ENCODE measurements around the gene IL21R.

Gene IL21R

DNA sequence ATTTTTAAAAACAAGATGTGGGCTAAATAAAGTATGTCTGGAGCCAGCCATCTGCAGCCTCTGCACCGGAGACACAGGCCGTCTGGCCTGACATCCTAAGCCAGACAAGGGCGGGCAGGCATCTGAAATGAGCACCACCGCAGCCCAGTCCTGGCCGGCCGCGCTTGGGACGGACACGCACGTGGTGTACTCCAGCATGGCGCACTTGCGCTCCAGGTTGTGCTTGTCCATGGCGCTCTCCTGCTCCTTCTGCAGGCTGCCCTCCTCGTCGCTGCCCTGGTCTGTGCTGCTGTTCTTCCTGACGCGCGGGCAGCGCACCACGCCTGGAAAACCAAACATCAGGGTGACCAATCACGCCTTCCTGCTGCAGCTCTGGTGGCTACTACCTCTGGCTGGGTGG is 87.4 kb downstream of the IL21R start:
- DNase-seq (ENCODE audit: low spot score) = no peak

DNA sequence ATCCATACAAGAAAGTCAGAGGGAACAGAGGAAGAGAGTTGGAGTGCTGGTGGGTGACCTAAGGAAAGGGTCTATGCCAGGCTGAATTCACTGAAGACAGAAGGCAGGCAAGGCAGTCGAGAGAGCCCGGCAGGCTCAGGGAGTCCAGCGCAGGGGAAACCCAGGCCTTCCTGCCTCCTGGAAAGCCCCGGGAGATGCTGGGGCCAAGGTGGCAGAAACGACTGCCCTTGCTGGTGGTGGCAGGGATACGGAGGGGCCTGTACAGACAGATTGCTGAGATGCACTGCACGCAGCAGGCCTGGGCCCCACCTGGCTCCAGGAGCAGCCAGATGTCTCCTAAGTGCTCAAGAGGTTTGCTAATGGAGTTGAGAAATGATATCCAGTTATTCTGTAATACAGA is 87.9 kb downstream of the IL21R start:
- DNase-seq (ENCODE audit: low spot score) = no peak

DNA sequence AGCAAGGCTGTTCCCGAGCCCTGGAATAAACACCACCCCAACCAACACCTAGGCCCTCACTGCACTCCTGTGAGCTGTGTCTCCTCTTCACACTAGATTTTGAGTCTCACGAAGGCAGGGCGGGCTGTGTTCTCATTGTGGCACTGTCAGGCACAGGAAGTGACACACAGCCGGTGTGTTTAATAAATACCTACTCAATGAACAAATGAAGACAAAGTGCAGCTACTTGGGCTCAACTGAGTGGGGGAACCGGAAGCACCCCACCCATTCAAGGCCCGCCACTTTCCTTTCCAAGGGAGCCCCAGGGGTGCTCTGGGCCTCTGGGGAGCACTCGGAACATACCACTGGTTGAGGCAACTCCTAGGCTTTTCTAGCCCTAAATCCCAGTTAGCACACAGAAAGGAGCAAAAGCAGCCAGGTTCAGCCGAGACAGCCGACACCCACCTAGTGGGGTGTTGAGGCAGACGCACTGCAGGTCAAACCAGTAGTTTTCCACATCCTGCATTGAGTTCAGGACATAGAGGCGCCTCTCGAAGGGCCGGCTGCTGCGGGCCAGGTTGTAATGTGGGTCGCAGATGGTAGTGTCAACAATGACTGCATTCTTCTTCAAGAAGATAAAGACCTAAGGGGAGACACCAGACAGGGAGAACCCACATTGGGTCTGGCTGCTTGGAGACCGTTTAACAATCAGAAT is 90.1 kb downstream of the IL21R start:
- DNase-seq (ENCODE audit: low spot score) = no peak

DNA sequence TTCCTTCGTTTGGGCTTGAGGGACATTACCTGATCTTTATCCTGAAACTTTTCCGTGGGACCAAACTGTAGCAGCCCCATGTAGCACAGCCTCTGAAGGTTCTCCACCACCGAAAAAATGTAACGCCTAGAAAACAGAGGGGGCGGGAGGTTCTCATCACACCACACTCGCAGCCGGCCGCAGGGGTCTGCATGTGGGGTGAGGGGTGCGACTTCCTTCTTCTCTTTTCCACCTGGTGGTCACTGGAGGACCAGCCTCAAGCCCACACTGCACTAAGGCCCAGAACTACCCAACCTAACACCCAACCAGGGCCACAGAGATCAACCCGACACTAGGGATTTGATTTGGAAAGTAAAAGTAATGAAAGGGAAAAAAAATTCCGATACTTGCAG is 90.6 kb downstream of the IL21R start:
- no peak for DNase-seq (ENCODE audit: low spot score)

DNA sequence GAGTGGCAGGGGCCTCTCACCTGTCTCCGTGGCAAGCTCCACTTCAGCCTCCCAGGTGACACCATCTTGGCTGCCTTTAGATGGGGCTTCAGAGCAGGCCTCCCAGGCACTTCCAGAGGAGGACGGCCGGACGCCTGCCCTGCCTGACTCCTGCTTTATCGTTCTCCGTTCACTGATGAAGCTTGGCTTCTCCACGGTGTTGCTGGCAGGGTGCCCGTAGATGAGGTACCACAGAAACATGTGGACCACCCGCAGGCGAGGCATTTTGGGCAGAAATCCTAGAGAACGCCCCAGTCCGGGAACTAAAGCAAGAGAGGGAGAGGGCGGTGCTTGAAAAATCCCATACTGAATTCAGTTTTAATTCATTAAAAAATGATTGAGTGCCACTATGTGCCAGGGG is 93.2 kb downstream of the IL21R start:
- no peak for DNase-seq (ENCODE audit: low spot score)

DNA sequence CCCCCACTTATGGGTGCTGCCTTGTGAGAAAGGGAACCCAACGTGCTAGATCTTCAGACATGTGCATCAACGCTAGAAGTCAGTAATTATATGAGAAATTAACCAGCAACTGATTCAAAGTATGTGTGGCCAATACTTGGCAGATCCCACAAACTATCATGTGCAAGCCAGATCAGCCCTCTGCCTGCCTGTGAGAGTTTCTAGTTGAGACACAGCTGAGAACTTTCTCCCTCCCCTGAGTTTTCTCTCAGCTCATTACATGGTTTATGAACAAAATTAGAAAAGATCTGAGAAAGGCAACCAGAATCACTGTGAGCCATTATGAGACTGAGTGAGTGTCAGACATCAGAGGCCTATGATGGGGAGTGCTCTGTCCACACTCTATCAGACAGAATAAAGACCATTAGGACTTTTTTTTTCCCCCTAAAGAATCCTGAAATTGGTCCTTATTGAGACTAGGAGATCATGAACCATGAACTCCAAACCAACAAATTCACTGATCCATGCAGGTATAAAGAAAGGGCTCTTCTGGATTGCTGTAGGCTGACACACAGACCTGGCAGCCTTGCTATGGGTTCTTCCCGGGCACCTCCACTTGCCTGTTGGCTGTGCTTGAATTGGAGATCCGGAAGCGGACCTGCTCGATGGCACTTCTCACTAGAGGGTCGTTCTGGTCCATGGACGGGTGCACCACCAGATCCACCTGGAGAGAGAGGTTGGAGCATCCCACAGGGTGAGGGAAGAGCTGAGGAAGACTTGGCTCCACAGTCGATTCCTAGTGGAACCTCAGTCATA is 96.3 kb downstream of the IL21R start:
- no peak for DNase-seq (ENCODE audit: low spot score)

DNA sequence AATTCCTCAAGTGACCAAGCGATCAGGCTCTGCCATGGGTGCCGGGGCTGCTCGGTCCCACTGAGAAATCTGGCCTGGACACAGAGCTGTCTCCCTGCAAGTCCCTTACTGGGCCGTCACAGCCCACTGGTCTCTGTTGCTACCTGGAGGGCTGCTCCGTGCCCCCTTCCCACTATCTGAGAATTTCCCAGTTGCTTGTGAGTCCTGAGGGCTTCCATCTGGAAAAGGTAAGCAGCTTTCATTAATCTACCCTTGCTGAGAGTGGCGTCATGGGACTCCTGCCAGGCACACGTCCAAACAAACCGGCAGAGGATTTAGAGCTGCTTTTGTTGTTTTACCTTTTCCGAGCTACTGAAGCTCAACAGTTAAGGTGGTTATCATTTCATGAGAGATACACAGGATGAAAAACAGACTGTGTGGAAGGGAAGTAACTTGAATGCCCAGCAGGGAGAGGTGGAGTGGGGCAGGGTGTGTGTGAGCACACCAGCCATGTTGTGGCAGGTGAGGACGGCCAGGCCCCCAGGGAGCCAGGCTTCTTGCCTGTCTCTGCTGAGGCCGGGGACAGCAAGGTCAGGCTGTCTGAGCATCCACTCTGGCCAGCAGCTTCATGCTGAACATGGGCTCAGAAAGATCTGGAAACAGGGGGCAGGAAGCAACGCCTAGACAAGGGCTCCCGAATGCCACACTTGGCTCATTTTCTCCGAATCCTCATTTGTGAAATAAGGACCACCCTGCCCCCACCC is 97.1 kb downstream of the IL21R start:
- no peak for DNase-seq (ENCODE audit: low spot score)

DNA sequence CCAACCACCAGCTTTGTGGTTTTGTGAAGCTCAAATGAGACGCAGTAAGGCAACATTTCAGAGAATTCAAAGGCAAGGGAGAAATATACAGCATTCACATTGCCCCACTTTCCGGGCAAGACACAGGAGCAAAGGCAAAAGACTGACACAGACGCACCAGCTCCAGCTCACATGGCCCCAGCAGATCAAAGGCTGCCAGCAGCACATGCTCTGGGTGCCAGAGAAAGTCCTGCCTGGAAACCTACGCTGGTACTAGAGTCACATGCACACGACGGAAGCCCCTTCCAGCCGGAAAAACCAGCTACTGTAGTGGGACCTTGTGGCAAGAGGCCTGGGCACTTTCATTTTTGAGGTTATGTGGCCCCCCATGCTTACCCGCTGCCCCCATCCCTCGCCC is 97.7 kb downstream of the IL21R start:
- DNase-seq (ENCODE audit: low spot score) = no peak

DNA sequence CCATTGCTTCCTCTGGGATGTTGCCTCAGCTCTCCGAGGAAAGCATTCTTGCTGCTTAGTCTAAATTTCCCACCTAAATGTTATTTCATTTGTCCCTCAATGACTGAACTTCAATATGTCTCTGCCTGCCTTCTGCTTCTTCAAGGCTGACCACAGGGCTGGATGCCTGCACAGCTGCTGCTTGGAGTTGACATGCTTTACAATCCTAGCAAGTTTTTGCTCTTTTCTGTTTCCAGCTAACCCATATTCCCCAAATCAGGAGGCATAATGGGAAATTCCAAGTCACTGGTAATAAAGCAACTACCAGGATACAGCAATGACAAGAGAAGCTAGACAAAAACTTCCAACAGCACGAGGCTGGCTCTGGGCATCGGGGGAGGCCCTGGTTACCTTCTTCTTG is 98.8 kb downstream of the IL21R start:
- DNase-seq (ENCODE audit: low spot score) = no peak
